Measurements from ENCODE around the gene UCN2.

DNA sequence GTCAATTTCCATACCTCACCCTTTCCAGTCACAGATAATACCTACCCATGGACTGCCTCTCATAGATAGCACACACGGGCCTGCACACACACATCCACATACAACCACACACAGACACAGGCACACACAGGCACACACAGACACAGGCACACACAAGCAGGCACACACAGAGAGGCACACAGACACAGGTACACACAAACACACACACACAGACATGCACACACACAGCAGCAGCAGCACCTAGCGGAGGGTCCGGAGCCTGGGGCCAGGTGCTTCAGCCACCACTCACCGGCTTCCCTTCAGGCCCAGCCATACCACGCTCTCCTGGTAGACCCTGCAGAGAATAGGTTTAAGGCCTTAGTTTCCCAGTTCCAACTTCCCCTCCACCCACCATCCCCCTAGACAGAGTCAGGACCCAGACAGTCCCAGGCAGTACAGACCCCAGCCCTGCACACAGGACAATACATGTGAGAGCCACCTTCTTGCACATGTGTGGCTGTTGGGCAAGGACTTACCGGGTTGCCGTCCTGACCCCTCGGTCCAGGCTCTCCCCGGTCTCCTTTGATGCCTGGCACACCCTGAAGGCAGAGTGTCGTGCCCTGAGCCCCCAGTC, 10.5 kb upstream of the UCN2 start:
- TF ChIP-seq, protein P1, sequence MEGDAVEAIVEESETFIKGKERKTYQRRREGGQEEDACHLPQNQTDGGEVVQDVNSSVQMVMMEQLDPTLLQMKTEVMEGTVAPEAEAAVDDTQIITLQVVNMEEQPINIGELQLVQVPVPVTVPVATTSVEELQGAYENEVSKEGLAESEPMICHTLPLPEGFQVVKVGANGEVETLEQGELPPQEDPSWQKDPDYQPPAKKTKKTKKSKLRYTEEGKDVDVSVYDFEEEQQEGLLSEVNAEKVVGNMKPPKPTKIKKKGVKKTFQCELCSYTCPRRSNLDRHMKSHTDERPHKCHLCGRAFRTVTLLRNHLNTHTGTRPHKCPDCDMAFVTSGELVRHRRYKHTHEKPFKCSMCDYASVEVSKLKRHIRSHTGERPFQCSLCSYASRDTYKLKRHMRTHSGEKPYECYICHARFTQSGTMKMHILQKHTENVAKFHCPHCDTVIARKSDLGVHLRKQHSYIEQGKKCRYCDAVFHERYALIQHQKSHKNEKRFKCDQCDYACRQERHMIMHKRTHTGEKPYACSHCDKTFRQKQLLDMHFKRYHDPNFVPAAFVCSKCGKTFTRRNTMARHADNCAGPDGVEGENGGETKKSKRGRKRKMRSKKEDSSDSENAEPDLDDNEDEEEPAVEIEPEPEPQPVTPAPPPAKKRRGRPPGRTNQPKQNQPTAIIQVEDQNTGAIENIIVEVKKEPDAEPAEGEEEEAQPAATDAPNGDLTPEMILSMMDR (IDR thresholded peaks at IDR 0.05) = no peak
- TF ChIP-seq POLR2A (IDR thresholded peaks at IDR 0.05) = no peak
